Uterus (tissue), 4 donors: Measurements from ENCODE around the gene ZNF384. TPM values are rescaled to one million over a fixed set of nuclear protein-coding genes. Genes with fewer than 3 reads are reported as not detected.
A peak's percentile ranks its signal among the peaks of the same experiment; 100 is the strongest.

Experiments
- DNase-seq, 2 donors: peaks; one replicate each; pipeline ENCODE4 v3.0.0-alpha.2; 2019 to 2020
- H3K27ac ChIP-seq, 2 donors: fragments of 200-600 bp; sonication (generic); 1 replicate in 1 of 2; 2 replicates in 1 of 2; pipeline ENCODE4 v1.5.1; 2016 to 2018
- H3K27me3 ChIP-seq, 2 donors: fragments of 200-600 bp; sonication (generic); one replicate each; pipeline ENCODE4 v1.5.1; 2018 to 2019; ENCODE audit warnings: control low read depth in 1 of 2
- H3K36me3 ChIP-seq, 2 donors: fragments of 200-600 bp; sonication (generic); one replicate each; pipeline ENCODE4 v1.5.1; 2019; ENCODE audit warnings: control low read depth in 1 of 2
- H3K4me1 ChIP-seq, 2 donors: fragments of 200-600 bp; sonication (generic); one replicate each; pipeline ENCODE4 v1.5.1; 2018 to 2019; ENCODE audit warnings: control low read depth in 1 of 2
- H3K4me3 ChIP-seq, 2 donors: fragments of 200-600 bp; sonication (generic); 1 replicate in 1 of 2; 2 replicates in 1 of 2; pipeline ENCODE4 v1.5.1; 2018 to 2019; ENCODE audit warnings: mild to moderate bottlenecking in 1 of 2
- H3K9me3 ChIP-seq, 2 donors: fragments of 200-600 bp; sonication (generic); one replicate each; pipeline ENCODE4 v1.5.1; 2019; ENCODE audit warnings: control low read depth in 1 of 2
- POLR2A ChIP-seq, 2 donors: fragments of 450-650 bp; IDR thresholded peaks; one replicate each; pipeline ENCODE4 v1.6.1; 2016; ENCODE audit warnings: antibody characterized with exemption in 2 of 2, mild to moderate bottlenecking in 1 of 2, moderate library complexity in 1 of 2
- intact Hi-C: fragments of 100-400 bp; cut with DNase I; formaldehyde crosslinking; loops from one replicate; pipeline ENCODE4 v1.15.1; 2023; ENCODE audit warnings: low total_unique reads
- total RNA-seq, 4 donors: library from RNA; depleted of rRNA in 3 of 4; stranded (reverse); fragments of >200 nt in 3 of 4; gene quantifications; one replicate each; pipeline versions ENCODE4 v1.1.0 to v1.2.4, GENCODE V29; 2014 to 2023
- TF ChIP-seq, protein P1 (sequence below), 4 experiments: fragments of 200-600 bp in 2 of 4; fragments of 450-650 bp in 2 of 4; sonication (generic) in 2 of 4; IDR thresholded peaks; one replicate each; pipeline ENCODE4 v1.5.1; 2016 to 2019; ENCODE audit warnings: antibody characterized with exemption in 4 of 4, mild to moderate bottlenecking in 2 of 4, moderate library complexity in 1 of 4
- donor health status: DM: yes; HTN: yes; CAD: no.

The ZNF384 gene
- total RNA-seq, 4 donors from 2014 or later: 13.6 to 71.3 (median 33.1) TPM

DNA sequence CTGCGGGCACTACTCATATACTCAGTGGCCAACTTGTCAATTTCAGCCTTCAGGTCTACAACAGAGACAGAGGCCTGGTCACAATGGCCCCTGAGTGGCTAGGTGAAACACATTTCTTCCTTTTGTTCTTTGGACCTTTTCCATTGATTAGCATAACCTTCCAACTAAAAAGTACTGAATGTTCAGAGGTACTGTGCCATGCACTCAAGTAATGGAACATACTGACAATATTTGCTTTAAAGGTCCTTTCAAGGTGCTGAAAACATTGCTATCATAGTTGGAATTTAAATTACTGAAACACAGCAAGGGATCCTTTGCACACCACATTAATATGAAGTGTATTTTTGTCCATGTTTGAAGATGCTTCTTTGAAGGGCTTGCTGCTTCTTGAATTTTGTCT lies 35.8 kb downstream of the ZNF384 start:
- TF ChIP-seq, protein P1, sequence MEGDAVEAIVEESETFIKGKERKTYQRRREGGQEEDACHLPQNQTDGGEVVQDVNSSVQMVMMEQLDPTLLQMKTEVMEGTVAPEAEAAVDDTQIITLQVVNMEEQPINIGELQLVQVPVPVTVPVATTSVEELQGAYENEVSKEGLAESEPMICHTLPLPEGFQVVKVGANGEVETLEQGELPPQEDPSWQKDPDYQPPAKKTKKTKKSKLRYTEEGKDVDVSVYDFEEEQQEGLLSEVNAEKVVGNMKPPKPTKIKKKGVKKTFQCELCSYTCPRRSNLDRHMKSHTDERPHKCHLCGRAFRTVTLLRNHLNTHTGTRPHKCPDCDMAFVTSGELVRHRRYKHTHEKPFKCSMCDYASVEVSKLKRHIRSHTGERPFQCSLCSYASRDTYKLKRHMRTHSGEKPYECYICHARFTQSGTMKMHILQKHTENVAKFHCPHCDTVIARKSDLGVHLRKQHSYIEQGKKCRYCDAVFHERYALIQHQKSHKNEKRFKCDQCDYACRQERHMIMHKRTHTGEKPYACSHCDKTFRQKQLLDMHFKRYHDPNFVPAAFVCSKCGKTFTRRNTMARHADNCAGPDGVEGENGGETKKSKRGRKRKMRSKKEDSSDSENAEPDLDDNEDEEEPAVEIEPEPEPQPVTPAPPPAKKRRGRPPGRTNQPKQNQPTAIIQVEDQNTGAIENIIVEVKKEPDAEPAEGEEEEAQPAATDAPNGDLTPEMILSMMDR (IDR thresholded peaks at IDR 0.05): no peak
- no peak for TF ChIP-seq POLR2A (IDR thresholded peaks at IDR 0.05)
- H3K9me3 ChIP-seq: no peaks in the 10 kb centered on the region
- no peaks in the 10 kb centered on the region for H3K27me3 ChIP-seq
- H3K27ac ChIP-seq: no peak overlapping the region
- H3K4me3 ChIP-seq: no peak overlapping the region
- intact Hi-C loops: no loop called here
- DNase-seq: no peak
- no peaks in the 10 kb centered on the region for H3K36me3 ChIP-seq
- H3K4me1 ChIP-seq: no peaks in the 10 kb centered on the region

- Histone ChIP-seq H3K9me3 (no peaks in the 10 kb centered on the region), H3K36me3 (no peaks in the 10 kb centered on the region), H3K27me3 (no peaks in the 10 kb centered on the region), H3K4me3 (no peak overlapping the region), H3K4me1 (no peaks in the 10 kb centered on the region), H3K27ac (no peak overlapping the region)
- no peak for DNase-seq
- intact Hi-C loops: no loop called here
- TF ChIP-seq, protein P1 (IDR thresholded peaks at IDR 0.05): no peak
- TF ChIP-seq POLR2A (IDR thresholded peaks at IDR 0.05): no peak
Observed at GRCh38 chr12:6652391-6652790, 36.8 kb downstream of the ZNF384 start.

DNA sequence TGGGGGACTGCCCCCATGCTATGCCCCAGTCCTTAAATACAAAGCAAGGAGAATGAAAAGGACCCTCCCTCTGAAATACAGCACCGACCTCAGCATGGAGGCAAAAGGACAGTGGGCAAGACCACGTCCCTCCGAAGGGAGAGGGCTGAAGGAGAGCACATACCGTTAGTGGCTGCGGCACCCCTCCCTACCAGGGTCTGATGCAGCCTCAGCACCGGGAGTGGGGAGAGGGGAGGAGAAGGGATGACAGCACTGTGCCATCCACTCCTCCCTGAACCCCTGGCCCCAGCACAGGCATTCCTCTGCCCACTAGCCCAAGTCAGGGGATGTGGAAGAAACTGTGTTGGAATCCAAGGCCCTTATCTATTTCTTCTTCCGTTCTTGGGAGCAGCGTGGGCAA lies 38.3 kb downstream of the ZNF384 start:
- intact Hi-C loops: no loop called here
- no peak for DNase-seq
- Histone ChIP-seq H3K9me3 (no peaks in the 10 kb centered on the region), H3K4me3 (no peak overlapping the region), H3K27ac (no peak overlapping the region), H3K36me3 (no peaks in the 10 kb centered on the region), H3K27me3 (no peaks in the 10 kb centered on the region), H3K4me1 (no peaks in the 10 kb centered on the region)
- TF ChIP-seq, protein P1 (IDR thresholded peaks at IDR 0.05): no peak

GRCh38 chr12:6647083-6647604 lies 42.0 kb downstream of the ZNF384 start, which contains the start of gene ACRBP:
Gene ACRBP, minus strand, starts transcription at chr12:6647432. Its CDS starts 66 bp downstream, at chr12:6647366.
- intact Hi-C loops: no loop called here
- no peaks in the 10 kb centered on the region for H3K27me3 ChIP-seq
- H3K4me1 ChIP-seq: no peaks in the 10 kb centered on the region
- TF ChIP-seq, protein P1 (IDR thresholded peaks at IDR 0.05): no peak
- peak in 1 of 2 donors; percentile 38 for TF ChIP-seq POLR2A (IDR thresholded peaks at IDR 0.05)
- peak within 1 kb of the TSS; percentile 21 to 37 for H3K4me3 ChIP-seq
- no peaks in the 10 kb centered on the region for H3K36me3 ChIP-seq
- no peaks in the 10 kb centered on the region for H3K9me3 ChIP-seq
- DNase-seq: peak; percentile 73 to 80
- peak within 1 kb of the TSS; percentile 36 to 48 for H3K27ac ChIP-seq

GRCh38 chr12:6646276-6647082 lies 42.7 kb downstream of the ZNF384 start:
- Histone ChIP-seq H3K27me3 (no peaks in the 10 kb centered on the region), H3K4me3 (peak overlapping the region; percentile 21 to 37), H3K36me3 (no peaks in the 10 kb centered on the region), H3K9me3 (no peaks in the 10 kb centered on the region), H3K27ac (peak overlapping the region; percentile 36 to 48), H3K4me1 (no peaks in the 10 kb centered on the region)
- no peak for DNase-seq
- no peak for TF ChIP-seq POLR2A (IDR thresholded peaks at IDR 0.05)
- TF ChIP-seq, protein P1 (IDR thresholded peaks at IDR 0.05): no peak
- intact Hi-C loops: no loop called here
